GM12878 (cell line): ENCODE data around the gene MTFMT.

Experiments
- CTCF ChIP-seq, 3 experiments: IDR thresholded peaks in 2 of 3; conservative IDR thresholded peaks in 1 of 3; 2 replicates each; pipeline ENCODE4 v1.5.1; 2011; ENCODE audit warnings: low read depth in 3 of 3, low read length in 3 of 3, mild to moderate bottlenecking in 3 of 3, control low read depth in 2 of 3, moderate library complexity in 2 of 3, inconsistent platforms in 1 of 3, mixed read lengths in 1 of 3; ENCODE audit not compliant: control insufficient read depth in 2 of 3, insufficient read depth in 1 of 3; ENCODE audit errors: extremely low read depth in 1 of 3
- GABPA ChIP-seq: IDR thresholded peaks from 2 replicates; pipeline ENCODE4 v1.6.1; 2014; ENCODE audit warnings: antibody characterized with exemption, low read depth, mild to moderate bottlenecking, inconsistent platforms
- MAX ChIP-seq: IDR thresholded peaks from 2 replicates; pipeline ENCODE4 v1.6.1; 2012; ENCODE audit warnings: low read depth, low read length, improper control_type of control experiment
- POLR2A ChIP-seq: IDR thresholded peaks from 2 replicates; pipeline ENCODE4 v1.6.1; 2011; ENCODE audit warnings: low read depth, mild to moderate bottlenecking, low read length
- PRDM15 ChIP-seq: fragments of 450-650 bp; formaldehyde crosslinking; IDR thresholded peaks from 2 replicates; pipeline ENCODE4 v1.4.0; 2020; ENCODE audit warnings: mild to moderate bottlenecking, moderate library complexity

- TF ChIP-seq MAX (no peak), GABPA (no peak), POLR2A (no peak), PRDM15 (CRISPR knock-in tag) (no peak), CTCF (IDR thresholded peaks at IDR 0.05 in 2 of 3, conservative IDR thresholded peaks at IDR 0.05 in 1 of 3; ENCODE audit: control insufficient read depth in 2 of 3, extremely low read depth in 1 of 3, insufficient read depth in 1 of 3, low read depth in 3 of 3, low read length in 3 of 3) (no peak)
These were observed 20.8 kb upstream of the MTFMT start for GRCh38 chr15:65050270-65050669.
